SK-N-SH (cell line): ENCODE data around the gene LCP2. TPM values are rescaled to one million over a fixed set of nuclear protein-coding genes. Genes with fewer than 3 reads are reported as not detected.

Source experiments
- CTCF ChIA-PET: fragments of 300-600, 350-600 bp; formaldehyde crosslinking; extraction: SDS; loops from one replicate; lab custom pipeline; 2021; lab: Yijun Ruan, JAX
- POLR2A ChIA-PET: fragments of 350-600 bp; sonication (Branson Sonifier 250); formaldehyde crosslinking; extraction: SDS; loops from one replicate; lab custom pipeline; 2020; ENCODE audit warnings: antibody characterized with exemption, inconsistent platforms; lab: Yijun Ruan, JAX
- DNase-seq: peaks from one replicate; pipeline ENCODE4 v3.0.0; 2012
- H2AFZ ChIP-seq: fragments of 200-600 bp; sonication (generic); 2 replicates; pipeline ENCODE4 v1.8.1; 2016; ENCODE audit warnings: antibody characterized with exemption, mild to moderate bottlenecking, low read depth
- H3F3A ChIP-seq: fragments of 200-600 bp; sonication (generic); replicated peaks from 2 replicates; pipeline ENCODE3; 2016; ENCODE audit warnings: antibody characterized with exemption, mild to moderate bottlenecking; ENCODE audit not compliant: insufficient read depth
- H3K27ac ChIP-seq, 2 experiments: fragments of 200-500 bp in 1 of 2; fragments of 200-600 bp in 1 of 2; sonication (Bioruptor generic) in 1 of 2; sonication (generic), shearing (Covaris generic) in 1 of 2; 2 replicates each; pipeline versions ENCODE4 v1.5.1 to v1.6.1; 2014 to 2016; ENCODE audit warnings: low read depth in 2 of 2, inconsistent platforms in 1 of 2, low read length in 1 of 2, mild to moderate bottlenecking in 1 of 2, mixed read lengths in 1 of 2
- H3K27me3 ChIP-seq: fragments of 200-600 bp; sonication (generic), shearing (Covaris generic); 2 replicates; pipeline ENCODE4 v1.6.1; 2016; ENCODE audit warnings: mixed run types; ENCODE audit not compliant: insufficient read depth
- H3K36me3 ChIP-seq, 2 experiments: fragments of 200-500 bp in 1 of 2; fragments of 200-600 bp in 1 of 2; sonication (Bioruptor generic) in 1 of 2; sonication (generic) in 1 of 2; replicated peaks in 1 of 2; 2 replicates each; pipeline versions ENCODE3 to v1.5.1; 2014 to 2016; ENCODE audit warnings: low read length in 1 of 2, mild to moderate bottlenecking in 1 of 2; ENCODE audit not compliant: insufficient read depth in 2 of 2, control insufficient read depth in 1 of 2
- H3K4me1 ChIP-seq, 2 experiments: fragments of 200-500 bp in 1 of 2; fragments of 200-600 bp in 1 of 2; sonication (Bioruptor generic) in 1 of 2; sonication (generic), shearing (Covaris generic) in 1 of 2; 2 replicates each; pipeline versions ENCODE4 v1.5.1 to v1.6.1; 2014 to 2016; ENCODE audit warnings: low read depth in 1 of 2, low read length in 1 of 2, mixed run types in 1 of 2; ENCODE audit not compliant: insufficient read depth in 2 of 2, control insufficient read depth in 1 of 2
- H3K4me2 ChIP-seq: fragments of 200-600 bp; sonication (generic), shearing (Covaris generic); 2 replicates; pipeline ENCODE4 v1.6.1; 2017; ENCODE audit warnings: mixed run types
- H3K4me3 ChIP-seq, 2 experiments: fragments of 200-500 bp in 1 of 2; fragments of 200-600 bp in 1 of 2; sonication (Bioruptor generic) in 1 of 2; sonication (generic), shearing (Covaris generic) in 1 of 2; 2 replicates each; pipeline versions ENCODE4 v1.5.1 to v1.8.1; 2014 to 2016; ENCODE audit warnings: low read depth in 2 of 2, inconsistent platforms in 1 of 2, low read length in 1 of 2, mild to moderate bottlenecking in 1 of 2, mixed read lengths in 1 of 2, moderate library complexity in 1 of 2
- H3K79me2 ChIP-seq: fragments of 200-600 bp; sonication (generic); 2 replicates; pipeline ENCODE4 v1.8.1; 2017; ENCODE audit warnings: mild to moderate bottlenecking; ENCODE audit not compliant: insufficient read depth
- H3K9ac ChIP-seq: fragments of 200-600 bp; sonication (generic); 2 replicates; pipeline ENCODE4 v1.6.1; 2017; ENCODE audit warnings: mixed run types
- H3K9me2 ChIP-seq: fragments of 200-600 bp; sonication (generic); 2 replicates; pipeline ENCODE4 v1.6.1; 2017; ENCODE audit warnings: mixed run types
- H3K9me3 ChIP-seq: fragments of 200-600 bp; sonication (generic); 2 replicates; pipeline ENCODE4 v1.6.1; 2017; ENCODE audit warnings: mixed run types, mild to moderate bottlenecking, moderate library complexity
- H4K20me1 ChIP-seq: fragments of 200-600 bp; sonication (generic); 2 replicates; pipeline ENCODE4 v1.6.1; 2017; ENCODE audit warnings: mild to moderate bottlenecking, mixed run types; ENCODE audit not compliant: insufficient read depth
- ELF1 ChIP-seq: IDR thresholded peaks from 2 replicates; pipeline ENCODE4 v1.4.0; 2012
- EP300 ChIP-seq, 2 experiments: IDR thresholded peaks; 2 replicates each; pipeline versions ENCODE4 v1.4.0 to v1.6.1; 2012; ENCODE audit warnings: borderline replicate concordance in 1 of 2, low read depth in 1 of 2, low read length in 1 of 2
- EZH2phosphoT487 ChIP-seq: fragments of 200-600 bp; sonication (generic); IDR thresholded peaks from 2 replicates; pipeline ENCODE4 v1.6.1; 2017; ENCODE audit warnings: low read depth, mixed run types, mild to moderate bottlenecking, antibody characterized with exemption, moderate library complexity, borderline replicate concordance
- FOXJ3 ChIP-seq: sonication (generic); formaldehyde crosslinking; IDR thresholded peaks from 2 replicates; pipeline ENCODE4 v1.5.1; 2020; ENCODE audit warnings: mild to moderate bottlenecking, missing genetic modification reagents
- GABPA ChIP-seq: IDR thresholded peaks from 2 replicates; pipeline ENCODE4 v1.4.0; 2012; ENCODE audit warnings: low read depth, mild to moderate bottlenecking
- GATA2 ChIP-seq: sonication (generic); formaldehyde crosslinking; IDR thresholded peaks from 2 replicates; pipeline ENCODE4 v1.5.0; 2020; ENCODE audit warnings: mild to moderate bottlenecking, missing genetic modification reagents
- JUND ChIP-seq: IDR thresholded peaks from 2 replicates; pipeline ENCODE4 v1.4.0; 2012
- MAX ChIP-seq: IDR thresholded peaks from 2 replicates; pipeline ENCODE4 v1.4.0; 2012; ENCODE audit warnings: low read depth
- MEF2A ChIP-seq: IDR thresholded peaks from 2 replicates; pipeline ENCODE4 v1.4.0; 2012; ENCODE audit warnings: low read depth, borderline replicate concordance
- NFIC ChIP-seq: IDR thresholded peaks from 2 replicates; pipeline ENCODE4 v1.4.0; 2012; ENCODE audit warnings: borderline replicate concordance
- NRF1 ChIP-seq: IDR thresholded peaks from 2 replicates; pipeline ENCODE4 v1.6.1; 2012; ENCODE audit warnings: low read depth, mild to moderate bottlenecking, low read length
- POLR2AphosphoS5 ChIP-seq: IDR thresholded peaks from 2 replicates; pipeline ENCODE4 v1.6.1; 2012; ENCODE audit warnings: low read depth, low read length
- REST ChIP-seq: IDR thresholded peaks from 2 replicates; pipeline ENCODE4 v1.6.1; 2012; ENCODE audit warnings: mild to moderate bottlenecking, low read depth, low read length, moderate library complexity
- SIN3A ChIP-seq: IDR thresholded peaks from 2 replicates; pipeline ENCODE4 v1.6.1; 2012; ENCODE audit warnings: low read depth, mild to moderate bottlenecking, low read length, moderate library complexity, borderline replicate concordance
- SMC3 ChIP-seq: IDR thresholded peaks from 2 replicates; pipeline ENCODE4 v1.6.1; 2012; ENCODE audit warnings: low read depth, low read length, improper control_type of control experiment
- TCF12 ChIP-seq: IDR thresholded peaks from 2 replicates; pipeline ENCODE4 v1.4.0; 2012
- TEAD4 ChIP-seq: IDR thresholded peaks from 2 replicates; pipeline ENCODE4 v1.4.0; 2012; ENCODE audit warnings: mild to moderate bottlenecking, borderline replicate concordance; ENCODE audit not compliant: insufficient read depth
- YY1 ChIP-seq: IDR thresholded peaks from 2 replicates; pipeline ENCODE4 v1.4.0; 2012; ENCODE audit warnings: low read depth, mild to moderate bottlenecking
- whole genome bisulfite sequencing: methylation state at CpG from one replicate; pipeline ENCODE4 v1.1.6; 2017; ENCODE audit warnings: low lambda C conversion rate; 5-methylcytosine and 5-hydroxymethylcytosine counted together
- polyA plus RNA-seq, 3 experiments: library from polyadenylated mRNA; depleted of rRNA; stranded (reverse); fragments of >200 nt; gene quantifications; 2 replicates each; pipeline ENCODE4 v1.2.3, GENCODE V29; 2012
- TF ChIP-seq, protein P1 (sequence below): IDR thresholded peaks from 2 replicates; pipeline ENCODE4 v1.4.0; 2012; ENCODE audit warnings: low read depth, borderline replicate concordance
- TF ChIP-seq, protein P2 (sequence below): fragments of 150-350 bp; IDR thresholded peaks from 2 replicates; pipeline ENCODE4 v1.6.1; 2017; ENCODE audit warnings: antibody characterized with exemption, low read length, low read depth, borderline replicate concordance

Gene LCP2
- polyA plus RNA-seq, 1 of the 3 experiments (the other 2 are of a cell fraction), result not detected

GRCh38 chr5:170305016-170305645, 7.6 kb upstream of the LCP2 start:
- Histone ChIP-seq H3K4me1 (no peaks in the 10 kb centered on the region; a peak in 1 of 4 replicates), H2AFZ (no peak overlapping the region), H3F3A (no peaks in the 10 kb centered on the region), H4K20me1 (no peaks in the 10 kb centered on the region), H3K4me2 (no peak overlapping the region), H3K79me2 (no peaks in the 10 kb centered on the region), H3K36me3 (no peaks in the 10 kb centered on the region), H3K9ac (no peak overlapping the region), H3K27me3 (no peaks in the 10 kb centered on the region; the same call in 1 of the 2 replicates), H3K9me3 (no peaks in the 10 kb centered on the region), H3K27ac (no peak overlapping the region), H3K4me3 (no peak overlapping the region), H3K9me2 (no peaks in the 10 kb centered on the region)
- ChIA-PET POLR2A (no interaction called here), CTCF (no interaction called here)
- TF ChIP-seq YY1 (no peak), EZH2phosphoT487 (no peak), NFIC (no peak), GATA2 (CRISPR knock-in tag) (no peak), POLR2AphosphoS5 (no peak), SMC3 (no peak), REST (no peak), MEF2A (no peak)
- TF ChIP-seq, protein P1, sequence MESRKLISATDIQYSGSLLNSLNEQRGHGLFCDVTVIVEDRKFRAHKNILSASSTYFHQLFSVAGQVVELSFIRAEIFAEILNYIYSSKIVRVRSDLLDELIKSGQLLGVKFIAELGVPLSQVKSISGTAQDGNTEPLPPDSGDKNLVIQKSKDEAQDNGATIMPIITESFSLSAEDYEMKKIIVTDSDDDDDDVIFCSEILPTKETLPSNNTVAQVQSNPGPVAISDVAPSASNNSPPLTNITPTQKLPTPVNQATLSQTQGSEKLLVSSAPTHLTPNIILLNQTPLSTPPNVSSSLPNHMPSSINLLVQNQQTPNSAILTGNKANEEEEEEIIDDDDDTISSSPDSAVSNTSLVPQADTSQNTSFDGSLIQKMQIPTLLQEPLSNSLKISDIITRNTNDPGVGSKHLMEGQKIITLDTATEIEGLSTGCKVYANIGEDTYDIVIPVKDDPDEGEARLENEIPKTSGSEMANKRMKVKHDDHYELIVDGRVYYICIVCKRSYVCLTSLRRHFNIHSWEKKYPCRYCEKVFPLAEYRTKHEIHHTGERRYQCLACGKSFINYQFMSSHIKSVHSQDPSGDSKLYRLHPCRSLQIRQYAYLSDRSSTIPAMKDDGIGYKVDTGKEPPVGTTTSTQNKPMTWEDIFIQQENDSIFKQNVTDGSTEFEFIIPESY, result no peak
- DNase-seq, result no peak
- 71% methylated on average over 13 of the region's 13 CpGs for WGBS

DNA sequence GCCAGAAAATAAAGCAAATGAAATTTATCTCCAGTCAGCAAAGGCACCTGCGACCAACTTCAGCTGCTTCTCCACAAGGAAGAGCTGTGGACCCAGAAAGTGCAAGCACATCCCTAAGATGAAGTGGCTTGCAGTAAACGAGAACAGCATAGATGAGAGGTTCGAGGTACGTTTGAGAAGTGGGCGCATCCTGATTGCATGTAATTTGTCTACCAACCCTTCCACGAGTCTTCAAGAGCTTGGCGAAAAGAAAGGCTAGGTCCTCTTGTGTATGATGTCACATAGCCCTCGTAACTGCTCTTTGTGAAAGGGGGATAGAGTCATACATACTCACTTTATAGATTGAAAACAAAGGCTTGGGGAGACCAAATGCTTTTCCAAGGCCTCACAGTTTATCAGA, 6.0 kb upstream of the LCP2 start:
- no peaks in the 10 kb centered on the region for H3F3A ChIP-seq
- TF ChIP-seq TEAD4 (no peak), NRF1 (no peak), JUND (no peak), GABPA (no peak), NFIC (no peak), TCF12 (no peak), FOXJ3 (no peak), GATA2 (CRISPR knock-in tag) (no peak), MAX (no peak), SMC3 (no peak), SIN3A (no peak), POLR2AphosphoS5 (no peak), EP300 (IDR thresholded peaks at IDR 0.05; ENCODE audit: borderline replicate concordance in 1 of 2, low read depth in 1 of 2, low read length in 1 of 2) (no peak), ELF1 (no peak)
- TF ChIP-seq, protein P2, sequence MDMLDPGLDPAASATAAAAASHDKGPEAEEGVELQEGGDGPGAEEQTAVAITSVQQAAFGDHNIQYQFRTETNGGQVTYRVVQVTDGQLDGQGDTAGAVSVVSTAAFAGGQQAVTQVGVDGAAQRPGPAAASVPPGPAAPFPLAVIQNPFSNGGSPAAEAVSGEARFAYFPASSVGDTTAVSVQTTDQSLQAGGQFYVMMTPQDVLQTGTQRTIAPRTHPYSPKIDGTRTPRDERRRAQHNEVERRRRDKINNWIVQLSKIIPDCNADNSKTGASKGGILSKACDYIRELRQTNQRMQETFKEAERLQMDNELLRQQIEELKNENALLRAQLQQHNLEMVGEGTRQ, result no peak

More for the DNA sequence above, 6.0 kb upstream of the LCP2 start:
- CTCF ChIA-PET, result interaction anchor here (1.1 kb wide), 1 partner anchor 87 kb away, joined by 3 read pairs; no protein-coding TSS in a partner anchor
- H3K9me3 ChIP-seq, result no peaks in the 10 kb centered on the region
- no peaks in the 10 kb centered on the region; a peak in 1 of 4 replicates for H3K4me1 ChIP-seq
- no peaks in the 10 kb centered on the region for H3K79me2 ChIP-seq
- H3K27me3 ChIP-seq, result no peaks in the 10 kb centered on the region; the same call in 1 of the 2 replicates
- H3K4me3 ChIP-seq, result no peak overlapping the region
- H4K20me1 ChIP-seq, result no peaks in the 10 kb centered on the region
- no peak overlapping the region for H3K4me2 ChIP-seq
- no peak for DNase-seq
- no peak overlapping the region for H2AFZ ChIP-seq
- no peak overlapping the region for H3K27ac ChIP-seq
- WGBS, result 72% methylated on average over 8 of the region's 8 CpGs
- no peaks in the 10 kb centered on the region for H3K9me2 ChIP-seq
- POLR2A ChIA-PET, result no interaction called here
- no peaks in the 10 kb centered on the region for H3K36me3 ChIP-seq
- no peak overlapping the region for H3K9ac ChIP-seq
